GM19023 (cell line): ENCODE results near the gene GPR42.
"Not testable (repeated sequence)": the region's sequence is repeated elsewhere in the genome, so short reads cannot be mapped to it uniquely, and the experiment has no call there.

Experiments used
- ATAC-seq: cut with Tn5 transposase; IDR thresholded peaks from one replicate; pipeline ENCODE4 v1.9.1; 2021; ENCODE audit warnings: mild to moderate bottlenecking, moderate library complexity; ENCODE audit not compliant: unreplicated experiment

GPR42 gene

GRCh38 chr19:35392742-35393715 is 22.2 kb downstream of the GPR42 start:
- ATAC-seq = no peak

- no peak for ATAC-seq
Measured at GRCh38 chr19:35395382-35396199, 24.7 kb downstream of the GPR42 start.

DNA sequence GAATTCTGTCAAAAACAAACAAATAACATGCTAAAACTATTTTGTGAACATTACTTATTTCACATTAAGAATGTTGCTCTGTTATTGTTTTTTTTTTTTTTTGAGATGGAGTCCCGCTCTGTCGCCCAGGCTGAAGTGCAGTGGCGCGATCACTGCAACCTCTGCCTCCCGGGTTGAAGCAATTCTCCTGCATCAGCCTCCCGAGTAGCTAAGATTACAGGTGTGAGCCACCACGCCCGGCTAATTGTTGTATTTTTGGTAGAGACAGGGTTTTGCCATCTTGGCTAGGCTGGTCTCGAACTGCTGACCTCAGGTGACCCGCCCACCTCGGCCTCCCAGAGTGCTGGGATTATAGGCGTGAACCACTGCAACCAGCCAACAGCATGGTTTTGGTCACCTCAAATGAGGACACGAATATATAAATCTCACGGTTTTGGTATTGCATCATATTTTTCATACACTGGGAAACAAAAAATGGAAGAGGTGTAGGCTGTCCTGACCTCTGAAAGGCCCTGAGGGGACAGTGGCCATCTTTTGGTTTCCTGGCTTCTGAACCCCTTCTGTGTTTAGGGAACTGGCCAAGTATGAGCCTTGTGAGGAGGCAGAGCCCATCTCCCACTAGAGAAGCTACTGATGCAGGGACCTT is 25.5 kb downstream of the GPR42 start:
- ATAC-seq = no peak

DNA sequence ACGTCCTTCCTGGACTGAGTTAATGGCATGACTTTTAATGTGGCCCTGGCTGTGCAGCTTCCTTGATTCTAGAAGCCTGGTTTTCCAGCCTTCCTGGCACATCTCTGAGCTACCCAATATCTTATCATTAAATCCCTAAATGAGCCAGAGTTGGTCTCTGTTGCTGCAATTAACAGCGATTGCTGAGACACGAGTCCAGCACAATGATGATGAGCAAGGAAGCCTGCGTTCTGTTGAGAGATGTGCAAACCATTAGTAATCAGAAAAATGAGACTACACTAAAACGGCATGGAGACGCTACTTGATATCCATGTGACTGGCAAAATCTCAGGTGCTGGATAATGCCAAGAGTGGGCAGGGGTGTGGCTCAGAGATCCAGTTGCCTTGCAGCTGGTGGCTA is 26.2 kb downstream of the GPR42 start:
- ATAC-seq = no peak

GRCh38 chr19:35398570-35398969 is 27.7 kb downstream of the GPR42 start:
- no peak for ATAC-seq

- ATAC-seq = no peak
Measured at GRCh38 chr19:35399231-35399630, 28.4 kb downstream of the GPR42 start.

DNA sequence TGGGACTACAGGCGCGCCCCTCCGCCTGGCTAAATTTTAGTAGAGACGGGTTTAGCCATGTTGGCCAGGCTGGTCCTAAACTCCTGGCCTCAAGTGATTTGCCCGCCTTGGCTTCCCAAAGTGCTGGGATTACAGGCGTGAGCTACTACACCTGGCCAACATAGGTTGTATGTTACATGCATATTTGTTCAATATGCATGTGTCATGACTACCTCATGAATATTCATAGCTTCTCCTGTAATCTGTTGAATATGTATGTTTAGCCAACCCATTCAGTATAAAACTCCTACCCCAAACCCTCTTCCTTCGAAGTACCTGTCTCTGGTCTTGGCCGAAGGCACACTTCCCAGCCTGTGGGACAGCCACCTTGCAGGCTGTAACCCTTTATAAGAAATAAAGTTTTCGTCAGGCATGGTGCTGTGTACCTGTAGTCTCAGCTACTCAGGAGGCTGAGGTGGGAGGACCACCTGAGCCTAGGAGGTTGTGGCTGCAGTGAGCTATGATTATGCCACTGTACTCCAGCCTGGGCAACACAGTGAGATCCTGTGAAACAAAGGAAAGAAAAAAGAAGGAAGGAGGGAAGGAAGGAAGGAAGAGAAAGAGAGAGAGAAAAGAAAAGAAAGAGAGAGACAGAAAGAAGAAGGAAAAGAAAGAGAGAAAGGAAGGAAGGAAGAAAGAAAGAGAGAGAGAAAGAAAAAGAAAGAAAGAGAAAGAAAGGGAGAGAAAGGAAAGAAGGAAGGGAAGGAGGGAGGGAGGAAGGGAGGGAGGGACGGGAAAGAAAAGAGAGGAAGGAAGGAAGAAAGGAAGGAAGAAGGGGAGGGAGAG is 29.3 kb downstream of the GPR42 start:
- no peak for ATAC-seq

- no peak for ATAC-seq
Measured at GRCh38 chr19:35400773-35401100, 29.9 kb downstream of the GPR42 start.

DNA sequence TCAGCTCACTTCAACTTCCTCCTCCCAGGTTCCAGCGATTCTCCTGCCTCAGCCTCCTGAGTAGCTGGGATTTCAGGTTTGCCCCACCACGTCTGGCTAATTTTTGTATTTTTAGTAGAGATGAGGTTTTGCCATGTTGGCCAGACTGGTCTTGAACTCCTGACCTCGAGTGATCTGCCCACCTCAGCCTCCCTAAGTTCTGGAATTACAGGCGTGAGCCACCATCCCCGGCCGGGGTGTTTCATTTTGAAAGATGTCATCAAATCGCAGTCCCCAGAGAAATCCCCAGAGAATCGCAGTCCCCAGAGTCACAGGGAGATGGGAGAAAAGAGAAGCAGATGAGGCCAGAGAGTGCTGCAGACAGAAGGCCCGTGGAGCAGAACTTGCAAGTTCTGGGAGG is 30.5 kb downstream of the GPR42 start:
- ATAC-seq = not testable (repeated sequence)

GRCh38 chr19:35403116-35403760 is 32.4 kb downstream of the GPR42 start:
- no peak for ATAC-seq

DNA sequence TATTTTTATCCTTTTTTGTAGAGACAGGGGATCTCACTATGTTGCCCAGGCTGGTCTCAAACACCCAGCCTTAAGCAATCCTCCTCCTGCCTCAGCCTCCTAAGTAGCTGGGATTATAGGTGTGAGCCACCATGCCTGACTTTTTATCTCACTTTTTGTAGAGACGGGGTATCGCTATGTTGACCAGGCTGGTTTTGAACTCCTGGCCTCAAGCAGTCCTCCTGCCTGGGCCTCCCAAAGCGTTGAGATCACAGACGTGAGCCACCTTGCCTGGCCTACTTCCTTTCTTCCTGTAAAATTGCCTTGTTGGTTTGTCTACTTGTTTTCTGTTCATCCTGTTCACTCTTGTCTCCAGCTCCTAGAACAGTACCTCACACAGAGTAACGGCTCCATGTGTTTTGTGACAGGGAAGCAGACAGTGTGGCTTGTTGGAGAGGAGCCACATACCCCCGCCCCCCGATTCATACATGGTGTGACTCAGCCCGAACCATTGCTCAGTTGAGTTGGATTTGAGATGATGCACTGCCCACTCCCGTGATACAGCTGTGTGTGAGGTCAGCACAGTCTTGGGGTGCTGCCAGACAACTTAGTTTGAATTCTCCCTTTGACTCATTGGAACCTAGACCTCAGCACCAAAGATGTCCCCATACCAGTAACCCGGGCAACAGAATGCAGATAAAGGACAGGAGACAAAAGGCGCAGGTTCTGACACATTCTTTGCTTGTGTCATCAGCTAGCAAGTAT is 34.2 kb downstream of the GPR42 start:
- peak; percentile 81 for ATAC-seq

GRCh38 chr19:35407619-35408018 is 36.8 kb downstream of the GPR42 start:
- ATAC-seq = no peak

DNA sequence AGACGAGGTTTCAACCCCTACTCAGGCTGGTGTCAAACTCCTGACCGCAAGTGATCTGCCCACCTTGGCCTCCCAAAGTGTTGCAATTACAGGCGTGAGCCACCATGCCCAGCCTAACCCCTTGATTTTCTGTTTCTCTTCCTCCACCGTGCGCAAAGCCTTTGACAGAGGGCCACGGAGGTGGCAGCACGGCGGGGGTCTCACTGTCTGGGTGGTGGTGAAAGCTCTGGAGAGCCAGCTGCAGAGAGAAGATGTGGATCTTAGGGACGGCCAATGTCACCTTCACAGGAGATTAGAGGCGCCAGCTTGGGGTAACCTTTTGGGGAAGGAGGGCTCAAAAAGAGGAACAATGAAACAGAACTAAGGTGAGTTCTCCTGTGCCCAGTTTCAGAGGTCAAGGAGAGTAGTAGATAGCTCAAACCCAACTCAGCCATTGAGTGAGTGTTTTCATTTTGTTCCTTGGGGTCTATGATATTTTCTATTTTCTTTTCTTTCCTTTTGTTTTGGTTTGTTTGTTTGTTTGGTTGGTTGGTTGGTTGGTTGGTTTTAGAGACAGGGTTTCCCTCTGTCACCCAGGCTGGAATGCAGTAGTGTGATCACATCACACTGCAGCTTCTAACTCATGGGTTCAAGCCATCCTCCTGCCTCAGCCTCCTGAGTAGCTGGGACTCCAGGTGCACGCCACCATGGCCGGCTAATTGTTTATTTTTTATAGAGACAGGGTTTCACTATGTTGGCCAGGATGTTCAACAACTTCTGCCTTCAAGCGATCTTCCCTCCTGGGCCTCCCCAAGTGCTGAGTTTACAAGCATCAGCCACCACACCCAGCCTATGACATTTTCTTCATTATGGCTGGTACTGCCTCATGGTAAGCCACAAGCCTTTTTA is 37.7 kb downstream of the GPR42 start:
- no peak for ATAC-seq

DNA sequence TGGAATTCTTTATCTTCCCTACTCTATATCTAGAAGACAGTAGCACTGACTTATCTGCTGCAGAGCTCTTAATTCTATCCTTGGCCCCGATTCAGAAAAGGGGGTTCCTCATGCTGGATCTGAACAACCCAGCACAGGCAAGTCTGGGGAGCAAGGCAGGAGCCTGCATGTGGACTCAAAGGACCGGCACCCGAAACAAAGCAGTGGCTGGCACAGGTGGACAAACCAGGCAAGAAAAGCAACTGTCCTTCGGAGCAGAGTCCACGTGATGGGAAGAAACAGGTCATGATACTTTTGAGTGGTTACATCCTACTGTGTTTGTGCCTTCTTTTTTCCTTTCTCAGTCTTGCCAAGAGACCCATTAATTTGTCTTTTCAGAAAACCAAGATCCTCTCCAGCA is 38.3 kb downstream of the GPR42 start:
- no peak for ATAC-seq

DNA sequence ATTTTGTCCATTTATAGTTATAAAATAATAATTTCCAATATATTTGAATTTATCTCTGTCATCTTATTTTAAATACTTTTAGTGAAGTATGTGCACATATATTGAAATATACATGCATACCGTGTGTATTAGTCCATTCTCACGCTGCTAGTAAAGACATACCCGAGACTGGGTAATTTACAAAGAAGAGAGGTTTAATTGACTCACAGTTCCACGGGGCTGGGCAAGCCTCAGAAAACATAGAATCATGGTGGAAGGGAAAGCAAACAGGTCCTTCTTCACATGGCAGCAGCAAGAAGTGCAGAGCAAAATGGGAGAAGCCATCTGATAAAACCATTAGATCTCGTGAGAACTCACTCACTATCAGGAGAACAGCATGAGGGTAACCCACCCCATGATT is 39.6 kb downstream of the GPR42 start:
- no peak for ATAC-seq

DNA sequence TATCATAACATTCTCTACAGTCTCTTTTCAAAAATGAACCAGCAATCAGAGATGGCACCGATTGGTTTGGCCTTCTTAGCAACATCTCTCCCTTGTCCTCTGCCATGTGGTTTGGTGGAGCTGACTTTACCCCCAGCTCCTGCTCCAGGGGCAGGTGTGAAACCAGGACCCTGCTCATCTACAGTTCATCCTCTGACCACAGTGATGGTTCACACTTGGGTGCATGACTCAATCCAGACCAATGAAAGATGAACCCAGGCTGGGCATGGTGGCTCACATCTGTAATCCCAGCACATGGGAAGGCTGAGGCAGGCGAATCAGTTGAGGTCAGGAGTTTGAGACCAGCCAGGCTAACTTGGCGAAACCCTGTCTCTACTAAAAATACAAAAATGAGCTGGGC is 43.6 kb downstream of the GPR42 start:
- ATAC-seq = no peak

GRCh38 chr19:35416331-35416730 is 45.5 kb downstream of the GPR42 start:
- ATAC-seq = no peak

DNA sequence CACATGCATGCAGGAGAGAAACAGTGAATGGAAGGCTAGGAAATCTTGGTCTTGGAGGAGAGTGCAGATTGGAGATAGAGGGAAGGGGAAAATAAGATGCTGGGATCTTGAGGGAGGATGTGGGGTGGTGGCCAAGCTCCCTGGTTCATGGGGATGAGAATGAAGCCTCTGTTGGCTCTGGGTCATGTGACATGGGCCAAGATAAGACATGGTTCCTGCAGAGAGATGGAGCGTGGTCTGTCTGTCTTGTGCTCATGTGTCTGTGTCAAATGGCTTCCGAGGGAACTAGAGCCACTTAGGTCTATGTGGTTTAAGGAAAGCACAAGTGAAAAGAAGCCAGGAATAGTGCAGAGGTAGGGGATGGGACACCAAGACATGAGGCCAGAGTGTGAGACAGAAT is 46.4 kb downstream of the GPR42 start:
- no peak for ATAC-seq
